ENCODE measurements around the gene MORC2. TPM values are rescaled to one million over a fixed set of nuclear protein-coding genes. Genes with fewer than 3 reads are reported as not detected.
A peak's percentile ranks its signal among the peaks of the same experiment; 100 is the strongest.

Gene MORC2
- total and polyA plus RNA-seq, 2 donors, result 10.7 to 45.1 TPM

DNA sequence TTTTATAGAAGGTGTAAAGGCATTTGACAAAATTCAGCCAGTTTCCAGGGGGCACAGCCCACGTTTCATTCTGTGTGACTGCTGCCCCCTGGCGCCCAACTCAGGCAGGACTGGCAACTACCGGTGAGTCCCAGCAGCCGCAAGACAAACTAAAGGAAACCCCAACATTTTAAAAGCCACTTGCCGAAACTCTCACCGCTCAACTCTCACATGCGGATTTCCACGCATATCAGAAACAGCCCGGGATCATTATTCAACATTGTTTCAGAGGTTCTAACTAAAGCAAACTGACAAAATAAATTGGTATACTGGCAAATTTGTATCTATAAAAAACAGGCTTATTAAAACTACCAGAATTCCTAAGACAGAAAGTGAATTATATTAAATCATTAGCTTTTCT lies 48.2 kb downstream of the MORC2 start:
- H3K4me3 ChIP-seq (ENCODE audit: low read length in 2 of 2), result peak overlapping the region in 1 of 2 donors; percentile 11
- under 1% methylated on average over 9 of the region's 9 CpGs for WGBS
- peak in 8 of 9 donors; percentile 38 to 85 (median 73) for DNase-seq (ENCODE audit: low read depth in 6 of 9, low spot score in 9 of 9)

DNA sequence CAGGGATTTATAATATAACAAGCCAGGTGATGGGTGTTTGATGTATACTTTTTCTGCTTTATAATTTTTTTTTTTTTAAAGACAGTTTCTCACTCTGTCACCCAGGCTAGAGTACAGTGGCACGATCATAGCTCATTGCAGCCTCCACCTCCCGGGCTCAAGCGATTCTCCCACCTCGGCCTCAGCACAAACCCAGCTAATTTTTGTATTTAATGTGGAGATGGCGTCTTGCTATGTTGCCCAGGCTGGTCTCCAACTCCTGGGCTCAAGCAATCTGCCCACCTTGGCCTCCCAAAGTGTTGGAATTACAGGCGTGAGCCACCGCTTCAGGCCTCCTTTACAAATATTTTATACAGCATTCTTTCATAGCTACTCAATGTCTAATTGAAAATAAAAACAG lies 48.6 kb downstream of the MORC2 start:
- Histone ChIP-seq H3K27ac (ENCODE audit: low read depth in 1 of 2, low read length in 1 of 2) (no peak overlapping the region), H3K27me3 (ENCODE audit: control insufficient read depth in 2 of 2, insufficient read depth in 1 of 2, low read length in 1 of 2) (peaks cover 3 to 18% of the 10 kb centered on the region in 2 donors), H3K4me1 (ENCODE audit: control insufficient read depth in 2 of 2, insufficient read depth in 2 of 2, low read length in 2 of 2) (peaks cover 0 to 9% of the 10 kb centered on the region in 2 donors), H3K36me3 (ENCODE audit: control insufficient read depth in 2 of 2, insufficient read depth in 2 of 2, low read length in 1 of 2) (peaks cover 6% of the 10 kb centered on the region in 2 donors), H3K9me3 (ENCODE audit: control insufficient read depth in 2 of 2, insufficient read depth in 1 of 2, low read length in 1 of 2) (peaks cover 0 to 7% of the 10 kb centered on the region in 2 donors), H3K4me3 (ENCODE audit: low read length in 2 of 2) (no peak overlapping the region)
- no peak for DNase-seq (ENCODE audit: low read depth in 6 of 9, low spot score in 9 of 9)
- WGBS, result 91% methylated on average over 7 of the region's 7 CpGs

More for the DNA sequence above, 48.2 kb downstream of the MORC2 start:
- H3K9me3 ChIP-seq (ENCODE audit: control insufficient read depth in 2 of 2, insufficient read depth in 1 of 2, low read length in 1 of 2), result peaks cover 0 to 4% of the 10 kb centered on the region in 2 donors
- H3K4me1 ChIP-seq (ENCODE audit: control insufficient read depth in 2 of 2, insufficient read depth in 2 of 2, low read length in 2 of 2), result peaks cover 0 to 9% of the 10 kb centered on the region in 2 donors
- no peak overlapping the region for H3K27ac ChIP-seq (ENCODE audit: low read depth in 1 of 2, low read length in 1 of 2)
- peaks cover 6 to 8% of the 10 kb centered on the region in 2 donors for H3K36me3 ChIP-seq (ENCODE audit: control insufficient read depth in 2 of 2, insufficient read depth in 2 of 2, low read length in 1 of 2)
- H3K27me3 ChIP-seq (ENCODE audit: control insufficient read depth in 2 of 2, insufficient read depth in 1 of 2, low read length in 1 of 2), result peaks cover 3 to 18% of the 10 kb centered on the region in 2 donors

GRCh38 chr22:30918761-30919160 lies 49.8 kb downstream of the MORC2 start:
- no peaks in the 10 kb centered on the region for H3K36me3 ChIP-seq (ENCODE audit: control insufficient read depth in 2 of 2, insufficient read depth in 2 of 2, low read length in 1 of 2)
- peaks cover 0 to 8% of the 10 kb centered on the region in 2 donors for H3K9me3 ChIP-seq (ENCODE audit: control insufficient read depth in 2 of 2, insufficient read depth in 1 of 2, low read length in 1 of 2)
- no peak overlapping the region for H3K4me3 ChIP-seq (ENCODE audit: low read length in 2 of 2)
- 94% methylated on average over 7 of the region's 7 CpGs for WGBS
- H3K4me1 ChIP-seq (ENCODE audit: control insufficient read depth in 2 of 2, insufficient read depth in 2 of 2, low read length in 2 of 2), result peaks cover 0 to 9% of the 10 kb centered on the region in 2 donors
- no peak overlapping the region for H3K27ac ChIP-seq (ENCODE audit: low read depth in 1 of 2, low read length in 1 of 2)
- DNase-seq (ENCODE audit: low read depth in 6 of 9, low spot score in 9 of 9), result no peak
- peaks cover 3 to 18% of the 10 kb centered on the region in 2 donors for H3K27me3 ChIP-seq (ENCODE audit: control insufficient read depth in 2 of 2, insufficient read depth in 1 of 2, low read length in 1 of 2)

DNA sequence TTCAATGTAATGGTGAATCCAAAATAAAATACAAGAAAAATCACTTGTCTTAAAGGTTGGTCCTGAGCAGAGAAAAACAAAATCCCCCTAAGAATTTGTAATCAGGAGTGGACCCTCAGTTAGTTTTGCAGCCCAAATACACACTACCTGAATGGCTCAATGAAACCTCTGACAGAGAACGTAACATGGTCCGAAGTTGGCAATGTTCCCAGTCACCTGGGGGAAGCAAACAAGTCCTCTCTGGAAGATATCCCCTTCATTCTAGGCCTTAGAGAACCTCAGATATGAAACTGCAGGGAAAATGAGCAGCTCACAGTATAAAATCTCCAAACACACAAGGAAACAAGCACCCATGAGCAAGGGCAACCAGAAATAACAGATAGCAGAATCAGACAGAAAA lies 58.2 kb downstream of the MORC2 start:
- Histone ChIP-seq H3K9me3 (ENCODE audit: control insufficient read depth in 2 of 2, insufficient read depth in 1 of 2, low read length in 1 of 2) (peaks cover 0 to 4% of the 10 kb centered on the region in 2 donors), H3K4me3 (ENCODE audit: low read length in 2 of 2) (no peak overlapping the region), H3K27me3 (ENCODE audit: control insufficient read depth in 2 of 2, insufficient read depth in 1 of 2, low read length in 1 of 2) (no peaks in the 10 kb centered on the region), H3K36me3 (ENCODE audit: control insufficient read depth in 2 of 2, insufficient read depth in 2 of 2, low read length in 1 of 2) (no peaks in the 10 kb centered on the region), H3K4me1 (ENCODE audit: control insufficient read depth in 2 of 2, insufficient read depth in 2 of 2, low read length in 2 of 2) (no peaks in the 10 kb centered on the region), H3K27ac (ENCODE audit: low read depth in 1 of 2, low read length in 1 of 2) (no peak overlapping the region)
- 88% methylated on average over 2 of the region's 2 CpGs for WGBS
- DNase-seq (ENCODE audit: low read depth in 6 of 9, low spot score in 9 of 9), result no peak

DNA sequence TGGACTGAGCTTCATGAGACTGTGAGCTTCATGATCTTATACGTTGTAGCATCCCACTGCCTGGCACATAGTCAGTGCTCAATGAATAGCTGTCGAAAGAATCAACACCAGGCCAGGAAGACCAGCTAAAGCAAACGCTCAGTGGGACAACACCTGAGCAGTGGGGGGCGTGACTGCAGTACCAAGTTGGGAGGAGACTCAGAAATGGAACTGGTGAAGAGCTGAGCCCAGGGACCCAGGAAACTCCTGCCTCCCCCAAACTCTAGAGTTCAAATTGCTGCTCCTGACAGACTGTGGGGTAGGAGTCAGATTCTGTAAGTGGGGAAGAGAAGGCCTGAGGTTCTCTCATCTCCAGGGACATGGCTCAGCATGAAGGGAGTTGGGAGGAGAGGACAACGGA lies 59.3 kb downstream of the MORC2 start:
- no peaks in the 10 kb centered on the region for H3K36me3 ChIP-seq (ENCODE audit: control insufficient read depth in 2 of 2, insufficient read depth in 2 of 2, low read length in 1 of 2)
- H3K9me3 ChIP-seq (ENCODE audit: control insufficient read depth in 2 of 2, insufficient read depth in 1 of 2, low read length in 1 of 2), result no peaks in the 10 kb centered on the region
- DNase-seq (ENCODE audit: low read depth in 6 of 9, low spot score in 9 of 9), result no peak
- no peaks in the 10 kb centered on the region for H3K4me1 ChIP-seq (ENCODE audit: control insufficient read depth in 2 of 2, insufficient read depth in 2 of 2, low read length in 2 of 2)
- no peak overlapping the region for H3K27ac ChIP-seq (ENCODE audit: low read depth in 1 of 2, low read length in 1 of 2)
- H3K27me3 ChIP-seq (ENCODE audit: control insufficient read depth in 2 of 2, insufficient read depth in 1 of 2, low read length in 1 of 2), result no peaks in the 10 kb centered on the region
- H3K4me3 ChIP-seq (ENCODE audit: low read length in 2 of 2), result no peak overlapping the region
- 98% methylated on average over 5 of the region's 5 CpGs for WGBS

GRCh38 chr22:30908051-30908461 lies 60.5 kb downstream of the MORC2 start:
- no peak for DNase-seq (ENCODE audit: low read depth in 6 of 9, low spot score in 9 of 9)
- peaks cover 0 to 5% of the 10 kb centered on the region in 2 donors for H3K4me1 ChIP-seq (ENCODE audit: control insufficient read depth in 2 of 2, insufficient read depth in 2 of 2, low read length in 2 of 2)

GRCh38 chr22:30906946-30907345 lies 61.6 kb downstream of the MORC2 start:
- Histone ChIP-seq H3K4me3 (ENCODE audit: low read length in 2 of 2) (no peak overlapping the region), H3K27ac (ENCODE audit: low read depth in 1 of 2, low read length in 1 of 2) (no peak overlapping the region), H3K36me3 (ENCODE audit: control insufficient read depth in 2 of 2, insufficient read depth in 2 of 2, low read length in 1 of 2) (no peaks in the 10 kb centered on the region), H3K27me3 (ENCODE audit: control insufficient read depth in 2 of 2, insufficient read depth in 1 of 2, low read length in 1 of 2) (no peaks in the 10 kb centered on the region), H3K4me1 (ENCODE audit: control insufficient read depth in 2 of 2, insufficient read depth in 2 of 2, low read length in 2 of 2) (peaks cover 0 to 9% of the 10 kb centered on the region in 2 donors), H3K9me3 (ENCODE audit: control insufficient read depth in 2 of 2, insufficient read depth in 1 of 2, low read length in 1 of 2) (no peaks in the 10 kb centered on the region)
- WGBS, result 97% methylated on average over 1 of the region's 1 CpG
- DNase-seq (ENCODE audit: low read depth in 6 of 9, low spot score in 9 of 9), result no peak

More at GRCh38 chr22:30908051-30908461, 60.5 kb downstream of the MORC2 start:
- H3K9me3 ChIP-seq (ENCODE audit: control insufficient read depth in 2 of 2, insufficient read depth in 1 of 2, low read length in 1 of 2), result no peaks in the 10 kb centered on the region
- H3K27ac ChIP-seq (ENCODE audit: low read depth in 1 of 2, low read length in 1 of 2), result no peak overlapping the region
- no peaks in the 10 kb centered on the region for H3K27me3 ChIP-seq (ENCODE audit: control insufficient read depth in 2 of 2, insufficient read depth in 1 of 2, low read length in 1 of 2)
- 97% methylated on average over 6 of the region's 6 CpGs for WGBS
- no peak overlapping the region for H3K4me3 ChIP-seq (ENCODE audit: low read length in 2 of 2)
- H3K36me3 ChIP-seq (ENCODE audit: control insufficient read depth in 2 of 2, insufficient read depth in 2 of 2, low read length in 1 of 2), result no peaks in the 10 kb centered on the region

DNA sequence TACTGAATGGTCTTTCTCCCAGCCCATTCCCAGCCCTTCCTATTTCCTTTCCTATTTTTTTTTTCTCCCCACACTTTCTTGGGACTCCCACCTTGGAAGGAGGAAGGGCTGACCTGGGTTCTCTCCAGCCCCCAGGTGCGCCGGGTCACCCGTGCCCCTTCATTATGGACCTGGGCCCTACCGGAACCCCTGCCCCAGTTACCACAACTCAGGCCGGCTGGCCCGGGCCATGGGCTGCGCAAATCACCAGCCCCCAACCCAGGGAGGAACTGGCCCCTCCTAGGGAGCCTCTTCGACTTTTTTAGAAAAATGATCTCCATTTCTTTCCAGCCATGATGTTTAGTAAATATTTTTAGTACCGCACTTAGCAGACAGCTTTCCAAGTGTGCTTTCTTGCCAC lies 62.2 kb downstream of the MORC2 start:
- no peak overlapping the region for H3K27ac ChIP-seq (ENCODE audit: low read depth in 1 of 2, low read length in 1 of 2)
- no peaks in the 10 kb centered on the region for H3K9me3 ChIP-seq (ENCODE audit: control insufficient read depth in 2 of 2, insufficient read depth in 1 of 2, low read length in 1 of 2)
- no peak overlapping the region for H3K4me3 ChIP-seq (ENCODE audit: low read length in 2 of 2)
- H3K4me1 ChIP-seq (ENCODE audit: control insufficient read depth in 2 of 2, insufficient read depth in 2 of 2, low read length in 2 of 2), result peaks cover 0 to 9% of the 10 kb centered on the region in 2 donors
- no peaks in the 10 kb centered on the region for H3K27me3 ChIP-seq (ENCODE audit: control insufficient read depth in 2 of 2, insufficient read depth in 1 of 2, low read length in 1 of 2)
- H3K36me3 ChIP-seq (ENCODE audit: control insufficient read depth in 2 of 2, insufficient read depth in 2 of 2, low read length in 1 of 2), result no peaks in the 10 kb centered on the region
- no peak for DNase-seq (ENCODE audit: low read depth in 6 of 9, low spot score in 9 of 9)
- WGBS, result 99% methylated on average over 9 of the region's 9 CpGs

GRCh38 chr22:30905696-30906341 lies 62.8 kb downstream of the MORC2 start:
- Histone ChIP-seq H3K9me3 (ENCODE audit: control insufficient read depth in 2 of 2, insufficient read depth in 1 of 2, low read length in 1 of 2) (no peaks in the 10 kb centered on the region), H3K27me3 (ENCODE audit: control insufficient read depth in 2 of 2, insufficient read depth in 1 of 2, low read length in 1 of 2) (no peaks in the 10 kb centered on the region), H3K27ac (ENCODE audit: low read depth in 1 of 2, low read length in 1 of 2) (no peak overlapping the region), H3K36me3 (ENCODE audit: control insufficient read depth in 2 of 2, insufficient read depth in 2 of 2, low read length in 1 of 2) (no peaks in the 10 kb centered on the region), H3K4me1 (ENCODE audit: control insufficient read depth in 2 of 2, insufficient read depth in 2 of 2, low read length in 2 of 2) (peaks cover 0 to 9% of the 10 kb centered on the region in 2 donors), H3K4me3 (ENCODE audit: low read length in 2 of 2) (no peak overlapping the region)
- DNase-seq (ENCODE audit: low read depth in 6 of 9, low spot score in 9 of 9), result no peak
- 98% methylated on average over 49 of the region's 49 CpGs for WGBS
